ENCODE results near the gene SCRT2.

Gene SCRT2

DNA sequence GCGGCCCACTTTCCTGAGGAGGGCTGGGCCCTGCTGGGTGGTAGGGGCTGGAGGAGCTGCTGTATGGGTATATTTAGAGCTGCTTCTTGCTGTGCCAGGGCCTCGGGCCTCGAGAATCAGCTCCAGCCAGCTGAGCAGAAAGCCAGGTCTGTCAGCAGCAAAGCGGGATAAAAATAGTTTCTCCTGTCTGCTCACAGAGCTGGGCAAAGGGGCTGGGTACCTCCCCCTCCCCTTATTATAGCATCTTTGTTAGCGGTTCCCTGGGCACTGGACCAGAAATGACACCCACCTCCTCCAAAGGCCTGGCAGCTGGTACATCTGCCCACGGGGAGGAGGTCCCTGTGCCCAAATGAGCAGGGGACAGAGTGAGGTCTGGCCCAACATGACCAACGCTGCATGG lies 6.0 kb downstream of the SCRT2 start:
- DNase-seq, result no peak

DNA sequence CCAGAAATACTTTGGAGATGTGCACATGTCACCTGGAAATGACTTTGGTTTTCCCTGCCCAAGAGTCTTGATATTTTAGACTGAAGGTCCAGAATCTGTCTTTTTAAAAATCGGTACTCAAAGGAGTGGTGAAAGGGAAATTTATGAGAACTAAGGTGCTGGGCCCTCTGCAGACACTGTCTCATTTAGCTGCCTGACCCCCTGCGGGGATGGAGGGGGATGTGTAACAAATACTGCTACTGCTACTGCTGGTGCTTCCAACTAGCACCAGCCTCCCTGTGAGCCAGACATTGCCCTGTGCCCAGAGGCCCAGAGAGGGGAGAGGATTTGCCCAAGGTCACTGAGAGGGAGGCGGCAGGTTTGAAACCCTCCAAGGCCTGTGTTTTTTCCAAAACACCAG lies 7.0 kb downstream of the SCRT2 start:
- no peak for DNase-seq

DNA sequence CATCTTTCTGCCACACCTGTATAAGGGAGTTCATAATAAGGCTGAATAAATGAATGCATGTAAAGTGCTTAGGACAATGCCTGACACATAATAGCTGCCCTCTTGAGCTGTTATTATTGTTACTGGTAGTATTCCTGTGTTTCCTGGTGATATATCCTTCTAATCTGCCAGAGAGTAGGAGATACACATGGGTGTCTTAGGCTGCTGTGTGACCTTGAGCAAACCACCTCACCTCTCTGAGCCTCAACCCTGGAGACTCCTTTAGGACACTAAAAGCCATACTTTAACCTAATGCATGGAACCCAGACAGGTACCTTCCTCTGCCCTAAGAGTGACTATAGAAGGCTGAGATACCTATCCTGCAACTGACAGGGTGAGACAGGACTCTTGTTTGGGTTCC lies 7.6 kb downstream of the SCRT2 start:
- no peak for DNase-seq

DNA sequence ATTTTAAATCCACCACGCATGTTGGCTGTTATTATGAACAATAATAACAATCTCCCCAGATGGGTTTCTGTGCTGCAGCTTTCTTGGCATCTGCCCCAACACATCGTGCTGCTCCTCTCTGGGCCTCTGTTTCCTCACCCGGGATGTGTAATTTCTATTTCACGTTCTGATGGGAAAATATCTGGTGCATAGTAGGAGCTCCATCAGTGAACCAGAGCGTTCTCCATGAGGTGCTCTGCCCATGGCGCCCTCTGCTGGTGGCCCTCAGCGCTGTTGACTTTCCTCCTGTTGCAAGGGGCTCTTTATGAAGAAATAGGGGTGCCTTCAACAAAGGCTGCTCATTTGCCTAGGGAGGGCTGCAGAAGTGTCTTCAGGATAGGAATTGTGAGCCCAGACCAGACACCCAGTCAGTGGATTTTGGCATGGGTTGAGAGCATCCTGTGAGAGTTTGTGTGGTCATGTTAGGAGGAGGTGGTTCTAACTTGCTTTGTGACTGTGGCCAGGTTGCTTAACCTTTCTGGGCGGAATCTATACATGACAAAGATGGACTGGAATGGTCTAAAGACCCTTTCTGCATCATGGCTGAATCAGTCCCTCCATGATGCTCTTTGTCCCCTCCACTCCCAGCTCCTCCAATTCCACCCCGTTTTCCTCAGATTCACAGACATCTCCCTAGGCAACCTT lies 8.1 kb downstream of the SCRT2 start:
- peak; percentile 62 for DNase-seq

DNA sequence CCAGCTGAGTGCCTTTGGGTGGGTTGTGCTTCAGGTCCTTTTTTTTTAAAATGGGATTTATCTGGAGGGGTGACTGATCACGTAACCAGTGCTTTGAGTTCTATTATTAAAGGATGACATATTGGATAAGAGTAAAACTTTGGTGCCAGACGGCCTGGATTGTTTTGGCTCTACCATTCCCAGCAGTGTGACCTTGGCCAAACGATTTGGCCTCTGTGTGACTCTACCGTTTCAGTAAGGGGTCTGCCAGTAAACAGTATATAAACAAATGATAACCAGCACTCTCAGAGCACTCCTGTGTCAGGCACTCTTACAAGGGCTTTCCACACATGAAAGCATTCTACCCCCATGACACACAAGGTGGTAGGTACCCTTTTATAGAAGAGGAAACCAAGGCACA lies 8.7 kb downstream of the SCRT2 start:
- no peak for DNase-seq

DNA sequence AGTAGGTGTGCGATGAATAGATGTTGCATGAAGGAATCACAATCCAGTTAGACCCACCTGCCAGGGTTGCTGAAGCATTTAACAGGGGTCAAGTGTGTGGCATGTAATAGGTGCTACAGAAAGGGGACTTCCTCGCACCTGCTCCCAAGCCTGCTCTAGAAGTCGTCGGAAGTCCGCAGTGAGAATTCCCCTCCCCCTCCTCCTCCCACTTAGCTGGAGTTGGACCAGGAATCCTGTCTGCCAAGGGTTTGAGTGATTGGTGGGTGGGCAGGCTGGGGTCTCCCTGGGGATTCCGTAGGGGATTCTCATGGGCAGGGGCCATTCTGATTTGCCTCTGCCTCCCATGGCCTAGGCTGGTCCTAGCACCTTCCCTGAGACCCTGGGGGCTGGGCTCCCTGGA lies 10.3 kb downstream of the SCRT2 start:
- no peak for DNase-seq

DNA sequence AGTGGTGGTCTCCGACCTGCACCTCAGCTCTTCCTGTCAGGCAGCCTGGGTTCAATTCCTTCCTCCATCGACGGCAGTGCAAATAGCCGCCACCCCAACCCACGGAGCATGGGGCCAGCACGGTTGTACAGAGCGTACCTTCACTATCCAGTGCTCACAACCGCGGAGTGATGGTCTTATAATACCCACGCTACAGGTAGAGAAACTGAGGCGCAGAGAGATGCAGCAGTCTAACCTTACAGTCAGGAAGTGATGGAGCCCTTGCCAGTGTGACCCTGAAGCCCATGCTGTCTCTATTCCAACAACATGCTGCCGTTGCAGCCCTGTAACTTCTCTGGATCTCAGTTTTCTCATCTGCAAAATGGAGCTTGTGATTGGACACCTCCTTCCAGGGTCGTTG lies 11.0 kb downstream of the SCRT2 start:
- DNase-seq, result no peak

DNA sequence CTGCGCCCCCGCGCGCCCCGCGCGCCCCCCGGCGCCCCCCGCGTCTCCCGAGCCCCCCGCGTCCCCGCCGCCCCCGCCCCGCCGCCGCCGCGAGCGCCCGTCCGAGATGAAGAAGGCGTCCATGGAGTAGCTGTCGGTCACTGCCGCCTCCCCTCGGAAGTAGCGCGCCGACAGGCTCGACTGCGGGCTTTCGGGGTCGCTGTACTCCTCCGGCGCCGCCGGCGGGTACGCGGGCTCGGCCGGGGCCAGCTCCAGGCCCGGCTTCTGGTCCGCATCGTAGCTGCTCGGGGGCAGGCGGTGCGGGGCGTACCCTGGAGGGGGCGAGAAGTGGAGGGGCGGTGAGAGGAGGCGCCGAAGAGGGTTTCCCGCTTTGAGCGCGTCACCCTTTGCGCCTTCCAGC lies 11.5 kb downstream of the SCRT2 start:
- no peak for DNase-seq

DNA sequence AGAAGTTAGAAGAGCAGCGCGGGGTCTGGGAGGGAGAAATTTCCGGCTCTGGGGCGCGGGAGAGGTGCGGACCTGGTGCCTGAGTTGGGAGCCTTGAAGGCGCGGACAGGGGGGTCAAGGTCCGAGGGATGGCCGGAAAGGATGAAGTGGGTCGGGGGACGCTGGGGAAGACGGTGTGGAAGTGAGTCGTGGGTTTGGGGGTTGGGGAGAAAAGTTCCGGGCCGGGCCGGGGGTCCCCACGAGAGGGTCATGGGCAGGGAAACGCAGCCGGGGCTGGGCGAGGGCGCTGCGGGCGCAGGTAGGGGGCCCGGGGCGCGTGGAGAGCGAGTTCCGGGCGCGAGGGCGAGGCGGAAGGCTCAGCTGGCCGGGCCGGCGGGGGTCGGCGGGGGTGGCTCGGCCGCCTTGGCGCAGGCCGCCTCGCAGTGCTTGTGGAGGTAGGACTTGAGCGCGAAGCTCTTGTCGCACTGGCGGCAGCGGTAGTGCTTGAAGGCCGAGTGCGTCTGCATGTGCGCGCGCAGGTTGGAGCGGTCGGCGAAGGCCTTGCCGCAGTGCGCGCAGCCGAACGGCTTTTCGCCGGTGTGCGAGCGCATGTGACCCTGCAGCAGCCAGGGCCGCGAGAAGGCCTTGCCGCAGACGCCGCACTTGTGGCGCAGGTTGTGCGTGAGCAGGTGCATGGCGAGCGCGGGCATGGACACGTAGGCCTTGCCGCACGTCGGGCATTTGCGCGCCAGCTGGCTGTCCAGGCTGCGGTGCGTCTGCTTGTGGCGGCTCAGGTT lies 12.1 kb downstream of the SCRT2 start:
- DNase-seq, result no peak

DNA sequence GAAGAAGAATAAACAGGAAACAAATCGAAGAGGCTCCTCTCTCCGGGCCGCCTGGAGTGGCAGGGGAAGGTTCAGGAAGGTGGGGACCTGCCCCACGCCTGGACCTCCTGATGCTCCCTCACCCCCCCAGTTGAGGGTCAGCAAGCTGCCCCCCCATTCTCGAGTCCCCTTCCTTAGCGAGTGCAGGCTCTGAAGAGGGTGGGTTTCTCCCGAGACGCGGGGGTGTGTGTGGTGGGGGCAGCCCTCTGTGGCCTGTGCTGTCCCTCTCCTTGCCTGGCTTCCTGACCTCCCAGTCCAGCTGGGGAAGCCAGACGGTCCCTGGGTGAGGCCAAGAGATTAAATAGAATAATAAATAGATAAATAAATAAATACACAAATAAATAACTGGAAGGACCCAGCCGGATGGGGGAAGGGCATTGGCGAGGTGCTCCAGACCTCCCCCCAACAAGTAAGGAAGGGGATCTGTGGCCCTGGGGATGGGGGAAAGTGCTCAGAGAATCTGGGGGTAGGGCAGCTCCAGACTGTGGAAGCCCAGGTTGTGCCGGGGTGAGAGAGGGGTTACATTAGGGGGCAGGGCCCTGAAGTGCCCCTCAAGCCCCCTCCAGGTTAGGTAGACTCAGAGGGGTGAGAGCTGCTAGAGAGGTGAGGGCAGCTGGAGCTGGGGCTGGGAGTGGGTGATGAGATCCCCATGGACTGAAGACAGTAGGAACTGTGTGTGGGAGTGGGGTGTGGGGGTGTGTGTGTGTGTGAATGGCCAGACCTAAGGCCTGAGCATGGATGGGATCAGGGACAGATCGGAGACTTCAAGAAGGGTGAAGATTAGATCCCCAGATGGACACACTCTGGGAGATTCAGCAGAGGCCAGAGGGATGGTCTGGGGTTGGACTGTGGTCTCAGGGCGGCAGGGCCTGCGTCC lies 13.1 kb downstream of the SCRT2 start:
- DNase-seq, result no peak

DNA sequence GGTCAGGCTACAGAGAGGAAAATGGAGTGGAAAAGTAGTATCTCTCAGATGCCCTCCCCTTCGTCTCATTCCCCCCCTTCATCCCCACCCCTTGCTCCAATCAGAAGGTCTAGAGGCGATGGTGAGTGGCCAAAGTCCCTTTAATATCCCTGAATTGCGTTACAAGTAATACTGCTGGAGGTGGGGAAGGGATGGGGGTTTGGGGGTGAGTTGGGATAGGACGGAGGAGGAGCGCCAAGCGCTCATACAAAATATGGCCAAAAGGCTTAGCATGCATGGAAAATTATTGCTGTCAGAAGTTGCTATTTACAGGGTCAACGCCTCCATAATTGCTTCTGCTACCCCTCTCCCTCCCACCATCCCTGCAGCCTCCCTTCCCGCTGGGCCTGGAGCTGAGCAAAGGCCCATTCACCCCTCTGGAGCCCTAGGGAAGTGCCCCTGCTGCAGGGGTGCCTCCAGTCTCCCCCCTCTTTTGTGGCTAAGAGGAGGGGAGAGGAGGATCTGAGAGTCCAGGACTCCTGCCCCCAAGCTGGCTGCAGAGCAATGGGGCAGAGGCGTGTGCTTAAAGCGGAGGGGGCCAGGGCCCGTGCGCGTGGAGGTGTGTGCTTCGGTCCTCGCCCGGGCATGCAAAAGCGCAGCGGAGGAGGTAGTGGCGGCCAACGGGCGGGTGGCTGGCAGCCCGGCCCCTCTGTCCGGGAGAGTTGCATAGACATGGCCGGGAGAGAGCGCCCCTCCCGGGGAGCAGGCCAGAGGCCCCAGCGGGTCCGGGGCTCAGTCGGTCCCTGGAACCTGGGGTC lies 13.9 kb downstream of the SCRT2 start:
- DNase-seq, result no peak

DNA sequence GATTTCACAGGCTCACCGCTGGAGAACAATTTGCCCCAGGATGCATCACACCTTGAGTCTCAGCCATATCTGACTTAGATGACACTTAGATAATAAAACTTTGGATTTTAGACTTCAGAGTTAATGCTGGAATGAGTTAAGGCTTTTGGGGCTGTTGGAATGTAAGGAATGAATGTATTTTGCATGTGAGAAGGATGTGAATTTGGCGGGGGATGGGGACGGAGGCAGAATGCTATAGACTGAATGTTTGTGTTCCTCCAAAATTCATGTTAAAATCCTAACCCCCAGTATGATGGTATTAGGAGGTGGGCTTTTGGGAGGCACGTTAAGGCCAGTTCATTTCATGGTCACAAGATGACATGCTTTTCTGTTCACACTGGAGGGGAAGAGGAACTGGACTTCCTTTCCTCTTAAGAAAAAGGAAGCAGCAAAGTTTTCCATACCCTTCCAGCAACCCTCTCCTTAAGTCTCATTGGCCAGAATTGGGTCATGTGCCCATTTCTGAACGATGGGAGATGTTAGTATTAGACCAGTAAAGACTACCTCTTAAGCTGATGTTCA lies 16.8 kb downstream of the SCRT2 start:
- DNase-seq, result no peak

DNA sequence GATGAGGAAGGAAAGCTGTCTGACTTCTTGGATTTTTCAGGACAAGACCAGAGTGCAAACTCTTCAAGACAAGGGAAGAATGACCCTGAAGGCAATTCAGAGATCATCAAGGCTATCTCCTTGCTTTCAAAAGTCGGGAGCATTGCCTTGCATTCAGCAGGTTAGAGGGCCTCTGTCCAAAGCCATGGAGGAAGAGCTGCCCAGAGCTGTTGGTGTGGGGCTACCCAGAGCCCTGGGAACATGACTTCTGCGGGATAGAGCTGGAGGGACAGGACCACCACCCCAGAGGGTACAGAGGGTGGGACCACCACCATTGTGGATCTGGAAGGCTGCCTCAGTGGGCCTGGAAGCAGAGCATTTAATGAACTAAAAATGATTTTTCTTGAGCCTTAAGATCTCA lies 17.4 kb downstream of the SCRT2 start:
- DNase-seq, result no peak

DNA sequence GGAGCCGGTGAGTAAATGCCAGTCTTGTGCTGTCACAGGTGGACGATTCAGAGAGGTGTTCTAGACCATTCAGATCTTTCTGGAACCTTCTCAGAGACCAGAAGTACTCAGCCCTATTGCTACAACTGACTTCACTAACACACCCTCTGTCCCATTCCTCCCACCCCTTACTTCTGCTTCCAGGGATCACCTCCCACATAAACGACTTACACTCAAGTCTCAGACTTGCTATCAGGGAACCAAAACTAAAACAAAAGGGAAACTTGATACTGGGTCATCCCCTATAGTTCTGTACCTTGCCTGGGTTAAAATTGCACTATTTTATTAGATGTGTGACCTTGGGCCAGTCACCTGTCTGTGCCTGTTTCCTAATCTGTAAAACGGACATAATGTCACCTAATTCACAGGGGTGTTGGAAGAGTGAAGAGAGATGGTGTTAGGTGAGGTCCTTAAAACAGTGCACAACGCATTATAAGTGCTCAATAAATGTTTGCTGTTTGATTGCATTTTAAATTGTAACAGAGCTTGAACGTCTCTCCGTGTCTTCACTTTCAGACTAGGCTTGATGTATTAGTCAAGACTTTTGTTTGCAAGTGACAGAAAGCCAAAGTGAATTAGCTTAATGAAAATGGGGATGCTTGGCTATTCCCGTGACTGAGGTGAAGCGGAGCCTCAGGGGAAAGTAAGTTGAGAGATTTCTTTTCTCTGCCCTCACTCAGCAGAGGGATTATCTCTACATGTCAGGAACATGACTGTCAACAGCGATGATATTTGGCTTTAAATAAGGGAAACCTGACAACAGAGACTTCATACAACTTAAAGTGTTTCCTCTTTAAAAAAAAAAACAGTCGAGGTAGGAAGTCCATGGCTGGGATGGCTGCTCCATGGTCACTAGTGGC lies 19.6 kb downstream of the SCRT2 start:
- DNase-seq, result no peak

DNA sequence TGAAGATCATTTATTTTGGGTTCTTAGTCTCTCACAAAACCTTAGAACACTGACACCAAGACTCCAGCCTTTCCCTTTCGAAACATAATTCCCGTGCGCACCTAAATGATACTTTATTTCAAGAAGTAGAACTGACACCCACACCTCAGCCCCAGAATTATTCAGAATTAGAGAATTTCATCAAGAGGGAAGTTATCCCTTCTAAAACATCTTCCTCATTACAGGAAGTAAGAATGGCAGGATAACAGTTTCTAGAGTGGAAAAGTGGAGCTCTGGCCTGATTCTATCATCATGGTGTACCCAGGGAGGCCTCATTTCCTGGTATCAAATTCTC lies 21.2 kb downstream of the SCRT2 start:
- no peak for DNase-seq

DNA sequence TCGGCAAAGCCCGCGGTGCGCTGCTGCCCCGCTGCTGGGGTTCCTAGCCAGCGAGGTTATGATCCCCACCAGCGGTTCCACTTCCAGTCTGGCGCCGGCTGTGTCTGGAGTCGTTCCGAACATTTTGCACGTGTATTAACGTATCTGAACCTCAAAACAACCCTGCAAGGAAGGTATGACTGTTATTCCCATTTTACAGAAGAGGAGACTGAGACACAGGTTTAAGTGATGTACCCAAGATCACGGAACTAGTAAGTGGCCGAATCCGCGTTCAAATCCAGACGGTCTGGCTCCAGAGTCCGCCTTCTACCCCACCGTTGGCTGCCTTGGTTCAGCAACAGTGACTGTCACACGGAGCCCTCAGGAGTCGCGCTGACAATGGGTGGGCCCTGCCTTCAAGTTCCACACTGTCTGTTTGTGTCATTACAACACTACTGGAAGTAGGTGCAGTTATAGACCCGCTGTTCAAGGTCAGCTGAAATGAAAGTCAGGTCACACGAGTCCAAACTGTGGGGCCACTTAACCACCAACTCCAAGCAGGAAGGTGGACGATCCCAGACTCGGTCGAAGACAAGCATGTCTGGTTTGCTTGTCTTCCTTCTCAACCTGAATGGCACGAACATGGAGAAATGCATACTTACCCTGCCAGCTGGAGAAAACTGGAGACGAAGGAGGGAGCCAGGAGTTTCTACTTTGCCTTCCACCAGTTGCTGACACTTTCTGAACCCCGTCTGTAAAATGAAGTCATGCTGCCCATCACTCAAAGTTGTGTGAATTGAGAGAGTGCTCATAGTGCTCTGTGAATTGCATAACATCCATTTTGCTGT lies 21.8 kb downstream of the SCRT2 start:
- no peak for DNase-seq

DNA sequence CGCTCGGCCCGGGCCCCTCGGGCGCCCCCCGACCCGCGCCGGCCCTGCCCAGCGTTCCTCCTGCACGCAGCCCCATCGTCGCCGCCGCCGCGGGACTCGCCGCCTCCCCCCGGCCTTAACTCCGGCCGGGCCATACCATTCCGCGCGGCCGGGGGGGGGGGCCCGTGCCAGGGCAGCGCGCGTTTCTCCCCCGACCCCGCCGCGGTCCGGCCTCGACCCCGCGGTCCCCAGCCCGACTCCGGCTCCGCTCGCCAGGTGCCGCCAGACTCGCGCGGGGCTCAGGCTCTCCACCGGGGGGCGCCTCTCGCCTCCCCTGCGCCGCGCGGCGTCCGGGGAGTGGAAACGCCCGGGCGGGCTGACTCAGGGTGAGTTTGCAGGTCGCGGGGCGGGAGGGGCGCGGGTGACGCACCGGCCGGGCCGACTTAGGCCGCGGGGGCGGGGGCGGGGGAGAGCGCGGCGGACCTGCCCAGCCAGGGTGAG lies 22.5 kb downstream of the SCRT2 start, which contains the start of gene SRXN1:
TSS of gene SRXN1 (minus strand) at position 91 of the 480 bp plus-strand sequence. CDS start at position 76, 15 bp downstream.
- peak; percentile 85 for DNase-seq

DNA sequence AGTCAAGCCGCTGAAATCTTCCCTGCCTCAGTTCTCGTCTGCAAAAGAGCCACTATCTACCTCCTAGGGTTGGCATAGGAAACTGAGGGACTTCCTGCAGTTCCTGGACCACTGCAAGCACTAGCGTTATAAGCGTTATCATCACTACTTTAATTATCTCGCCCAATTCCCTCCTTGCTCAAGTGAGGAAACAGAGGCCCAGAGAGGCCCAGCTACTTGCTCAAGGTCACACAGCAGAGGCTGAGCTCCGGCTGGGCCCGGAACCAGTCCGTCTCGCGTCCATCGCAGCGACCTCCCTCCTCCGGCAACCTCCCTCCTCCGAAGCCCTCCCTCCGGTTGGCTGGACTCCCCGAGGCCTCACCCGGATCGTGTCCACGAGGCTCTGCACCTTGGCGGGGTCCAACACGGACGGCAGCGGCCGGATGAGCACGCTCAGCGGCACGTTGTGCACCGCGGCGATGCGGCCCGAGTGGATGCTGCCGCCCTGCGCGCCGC lies 22.9 kb downstream of the SCRT2 start:
- no peak for DNase-seq

DNA sequence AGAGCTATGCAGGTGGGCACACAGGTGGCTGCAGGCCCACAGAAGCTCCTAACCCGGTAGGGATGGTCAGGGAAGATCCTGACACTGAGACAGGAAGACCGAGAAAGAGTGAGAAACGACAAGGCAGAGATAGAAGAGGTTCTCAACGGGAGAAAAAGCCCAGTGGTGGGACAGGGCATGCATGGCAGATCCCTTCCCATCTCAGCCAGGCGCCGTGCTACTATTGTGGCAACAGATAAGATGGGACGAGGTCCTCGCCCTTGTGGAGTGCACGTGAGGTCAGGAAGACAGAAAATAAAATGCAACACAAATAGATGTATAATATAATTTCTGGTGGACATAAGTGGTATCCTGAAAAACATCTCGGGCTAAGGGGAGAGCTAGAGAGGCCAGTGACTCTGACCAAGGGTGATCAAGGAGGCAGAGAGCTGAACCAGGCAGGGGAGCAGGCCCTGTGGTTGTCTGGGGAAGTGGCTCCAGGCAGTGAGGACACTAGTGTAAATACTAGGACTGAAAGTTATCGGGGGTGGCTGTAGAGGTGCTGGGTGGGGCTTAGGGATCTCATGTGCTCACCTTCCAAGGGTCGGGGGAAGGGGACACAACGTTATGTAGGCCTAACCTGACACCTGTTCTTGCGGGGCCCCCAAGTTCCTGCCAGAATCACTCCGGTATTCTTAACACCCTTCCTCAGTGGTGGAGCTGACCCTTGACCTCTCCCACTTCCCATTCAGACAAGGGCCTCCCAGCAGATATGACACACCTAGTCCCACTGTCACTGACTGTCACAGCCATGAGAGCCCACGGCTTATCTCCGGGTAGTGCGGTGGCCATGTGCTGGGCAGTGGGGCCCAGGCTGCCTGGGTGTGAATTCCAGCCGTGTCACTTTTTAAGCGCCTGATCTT lies 23.6 kb downstream of the SCRT2 start:
- no peak for DNase-seq
